ENCODE measurements around the gene CYB561. TPM values are rescaled to one million over a fixed set of nuclear protein-coding genes. Genes with fewer than 3 reads are reported as not detected.

CYB561 gene
- total RNA-seq, 4 donors from 2014 or later = 46.2 to 129 (median 101) TPM

DNA sequence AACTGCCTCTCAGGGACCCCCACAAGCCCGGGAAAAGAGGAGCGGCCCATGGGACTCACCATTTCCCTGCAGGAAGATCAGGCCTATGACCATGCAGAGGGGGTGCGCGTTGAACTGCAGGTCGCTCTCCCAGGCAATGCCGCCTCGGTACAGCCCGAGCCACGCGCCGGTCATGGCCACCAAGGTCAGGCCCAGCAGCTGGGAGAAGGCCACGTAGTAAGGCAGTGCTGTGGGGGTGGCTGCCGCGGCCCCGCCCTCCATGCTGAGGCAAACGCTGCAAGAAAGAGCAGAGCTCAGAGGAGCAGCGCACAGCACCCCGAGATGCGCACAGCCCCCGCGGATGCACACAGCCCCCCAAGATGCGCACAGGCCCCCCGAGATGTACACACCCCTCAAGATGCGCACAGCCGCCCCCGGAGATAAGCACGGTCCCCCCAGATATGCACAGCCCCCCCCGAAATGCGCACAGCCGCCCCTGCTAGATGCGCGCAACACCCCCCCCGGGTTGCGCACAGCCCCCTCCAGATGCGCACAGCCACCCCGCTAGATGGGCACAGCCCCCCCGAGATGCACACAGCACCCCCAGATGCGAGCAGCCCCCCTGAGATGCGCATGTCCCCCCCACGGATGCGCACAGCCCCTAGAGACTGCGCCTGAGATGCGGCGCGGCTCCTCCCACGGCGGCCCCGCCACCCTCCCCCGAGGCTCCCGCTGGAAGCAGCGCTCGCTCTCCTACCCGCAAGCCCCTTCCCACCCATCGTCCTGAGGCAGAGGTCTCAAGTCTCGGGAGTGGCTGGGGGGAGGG lies 8.6 kb downstream of the CYB561 start:
- intact Hi-C loops (cut with DNase I) = no loop called here
- Histone ChIP-seq H3K27me3 (no peaks in the 10 kb centered on the region), H3K27ac (no peak overlapping the region), H3K9me3 (no peaks in the 10 kb centered on the region), H3K4me1 (peaks cover 22 to 52% of the 10 kb centered on the region in 2 donors), H3K4me3 (replicated peaks in 1 of 3) (no peak overlapping the region), H3K36me3 (peaks cover 6 to 8% of the 10 kb centered on the region in 2 donors)
- WGBS, 2 donors = 73 to 80% methylated on average over 14 to 23 of the region's 55 CpGs
- TF ChIP-seq POLR2A (IDR thresholded peaks at IDR 0.05) = no peak
- TF ChIP-seq, protein P1, sequence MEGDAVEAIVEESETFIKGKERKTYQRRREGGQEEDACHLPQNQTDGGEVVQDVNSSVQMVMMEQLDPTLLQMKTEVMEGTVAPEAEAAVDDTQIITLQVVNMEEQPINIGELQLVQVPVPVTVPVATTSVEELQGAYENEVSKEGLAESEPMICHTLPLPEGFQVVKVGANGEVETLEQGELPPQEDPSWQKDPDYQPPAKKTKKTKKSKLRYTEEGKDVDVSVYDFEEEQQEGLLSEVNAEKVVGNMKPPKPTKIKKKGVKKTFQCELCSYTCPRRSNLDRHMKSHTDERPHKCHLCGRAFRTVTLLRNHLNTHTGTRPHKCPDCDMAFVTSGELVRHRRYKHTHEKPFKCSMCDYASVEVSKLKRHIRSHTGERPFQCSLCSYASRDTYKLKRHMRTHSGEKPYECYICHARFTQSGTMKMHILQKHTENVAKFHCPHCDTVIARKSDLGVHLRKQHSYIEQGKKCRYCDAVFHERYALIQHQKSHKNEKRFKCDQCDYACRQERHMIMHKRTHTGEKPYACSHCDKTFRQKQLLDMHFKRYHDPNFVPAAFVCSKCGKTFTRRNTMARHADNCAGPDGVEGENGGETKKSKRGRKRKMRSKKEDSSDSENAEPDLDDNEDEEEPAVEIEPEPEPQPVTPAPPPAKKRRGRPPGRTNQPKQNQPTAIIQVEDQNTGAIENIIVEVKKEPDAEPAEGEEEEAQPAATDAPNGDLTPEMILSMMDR (IDR thresholded peaks at IDR 0.05) = no peak
- DNase-seq = no peak

DNA sequence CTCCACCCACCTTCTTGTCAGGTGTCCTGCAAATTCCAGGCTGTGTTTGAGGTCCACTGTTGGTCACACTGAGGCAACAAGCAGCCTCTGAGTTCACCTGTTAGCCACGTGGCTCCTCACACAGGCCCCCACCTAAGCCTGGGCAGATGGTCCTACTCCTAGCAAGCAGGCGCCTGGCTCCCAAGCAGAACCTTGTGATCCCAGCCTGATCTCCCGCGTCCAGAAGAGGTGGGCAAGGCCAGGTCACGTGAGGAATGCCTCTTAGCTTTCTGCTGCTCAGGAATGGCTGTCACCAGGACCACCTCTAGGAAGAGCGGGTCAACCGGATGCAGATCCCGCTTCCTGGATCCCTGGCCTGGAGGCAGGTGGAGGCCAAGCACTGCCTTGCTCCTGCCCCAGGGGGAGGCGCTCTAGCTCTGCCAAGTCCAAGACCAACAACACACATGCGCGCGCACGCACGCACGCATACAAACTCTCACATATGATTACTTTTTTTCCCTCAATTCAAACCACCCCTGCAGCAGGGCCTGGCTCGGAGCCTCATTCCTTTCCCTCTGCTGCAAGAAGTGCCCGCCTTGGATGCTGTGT lies 9.5 kb downstream of the CYB561 start:
- peaks cover 22 to 52% of the 10 kb centered on the region in 2 donors for H3K4me1 ChIP-seq
- peak in 1 of 2 donors; percentile 14 for DNase-seq
- 82 to 88% methylated on average over 16 to 17 of the region's 17 CpGs for WGBS, 2 donors
- peak overlapping the region in 1 of 3 donors; percentile 37 for H3K27ac ChIP-seq
- H3K9me3 ChIP-seq = no peaks in the 10 kb centered on the region
- no peak for TF ChIP-seq POLR2A (IDR thresholded peaks at IDR 0.05)
- TF ChIP-seq, protein P1 (IDR thresholded peaks at IDR 0.05) = no peak
- H3K4me3 ChIP-seq (replicated peaks in 1 of 3) = no peak overlapping the region
- no peaks in the 10 kb centered on the region for H3K27me3 ChIP-seq
- intact Hi-C loops (cut with DNase I) = no loop called here
- peaks cover 6 to 12% of the 10 kb centered on the region in 2 donors for H3K36me3 ChIP-seq

- intact Hi-C loops (cut with DNase I) = no loop called here
- Histone ChIP-seq H3K27me3 (no peaks in the 10 kb centered on the region), H3K4me3 (replicated peaks in 1 of 3) (no peak overlapping the region), H3K36me3 (peaks cover 6 to 12% of the 10 kb centered on the region in 2 donors), H3K4me1 (peaks cover 22 to 52% of the 10 kb centered on the region in 2 donors), H3K9me3 (no peaks in the 10 kb centered on the region), H3K27ac (peak overlapping the region; percentile 12 to 56 (median 37))
- no peak for TF ChIP-seq POLR2A (IDR thresholded peaks at IDR 0.05)
- TF ChIP-seq, protein P1 (IDR thresholded peaks at IDR 0.05) = peak in 3 of 6 experiments; percentile 24 to 52 (median 51)
- 44 to 66% methylated on average over 12 to 24 of the region's 29 CpGs for WGBS, 2 donors
- DNase-seq = peak; percentile 65 to 80
These were observed 10.2 kb downstream of the CYB561 start for GRCh38 chr17:63435681-63436522.

DNA sequence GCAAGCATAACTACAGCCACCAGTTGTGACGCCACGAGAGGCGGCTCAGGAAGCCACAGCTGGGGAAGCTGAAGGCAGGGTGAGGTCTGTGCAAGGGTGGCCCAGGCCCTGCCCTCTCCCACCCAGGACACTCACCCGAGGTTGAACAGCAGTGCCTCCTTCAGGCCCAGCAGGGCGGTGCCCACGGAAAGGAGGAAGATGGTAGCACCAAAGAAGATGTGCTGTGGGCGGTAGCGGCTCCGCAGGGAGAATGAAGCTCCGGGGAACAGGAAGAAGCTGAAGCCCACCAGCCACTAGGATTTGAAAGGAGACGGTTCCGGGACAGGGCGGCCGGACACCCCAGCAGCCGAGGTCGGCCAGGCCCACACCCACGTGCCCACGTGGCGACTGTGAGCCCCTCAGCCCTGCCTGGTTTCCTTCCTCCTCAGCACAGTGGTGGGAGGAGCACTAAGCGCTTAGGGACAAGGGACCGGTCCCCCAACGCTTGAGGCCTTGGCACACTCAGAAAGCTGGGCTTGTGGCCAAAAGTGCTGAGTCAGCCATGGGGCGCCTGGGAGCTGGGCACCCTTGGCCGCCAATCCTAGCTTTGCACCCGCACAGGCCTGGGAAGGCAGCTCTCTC lies 11.0 kb downstream of the CYB561 start:
- no peak overlapping the region for H3K4me3 ChIP-seq (replicated peaks in 1 of 3)
- H3K36me3 ChIP-seq = peaks cover 6 to 12% of the 10 kb centered on the region in 2 donors
- H3K9me3 ChIP-seq = no peaks in the 10 kb centered on the region
- WGBS, 2 donors = 68 to 71% methylated on average over 14 to 23 of the region's 25 CpGs
- TF ChIP-seq, protein P1 (IDR thresholded peaks at IDR 0.05) = no peak
- TF ChIP-seq POLR2A (IDR thresholded peaks at IDR 0.05) = no peak
- H3K27me3 ChIP-seq = no peaks in the 10 kb centered on the region
- intact Hi-C loops (cut with DNase I) = no loop called here
- DNase-seq = peak; percentile 92 to 95
- peak overlapping the region in 2 of 3 donors; percentile 37 to 56 for H3K27ac ChIP-seq
- peaks cover 22 to 47% of the 10 kb centered on the region in 2 donors for H3K4me1 ChIP-seq
